WTC11 (cell line): ENCODE measurements around the gene SHC3. TPM values are rescaled to one million over a fixed set of nuclear protein-coding genes. Genes with fewer than 3 reads are reported as not detected.

Source experiments
- ATAC-seq: fragments of 200-7000 bp; cut with Tn5 transposase; 2 replicates; pipeline ENCODE4 v1.10.0; 2021; ENCODE audit warnings: mild to moderate bottlenecking, moderate library complexity
- CTCF ChIA-PET: fragments of 300-600 bp; sonication (Branson Sonifier 250); formaldehyde crosslinking; loops from one replicate; lab custom pipeline; 2021; ENCODE audit warnings: antibody characterized with exemption; lab: Charles Lee
- POLR2A ChIA-PET: fragments of 350-600 bp; sonication (Branson Sonifier 250); formaldehyde crosslinking; loops from one replicate; lab custom pipeline; 2021; ENCODE audit warnings: antibody characterized with exemption; lab: Charles Lee
- DNase-seq: peaks from one replicate; pipeline ENCODE4 v3.0.0; 2021; ENCODE audit warnings: low spot score
- H3K27ac Mint-ChIP-seq: 2 replicates; pipeline ENCODE4 v1.8.0; 2021; ENCODE audit warnings: mixed read lengths
- H3K27me3 Mint-ChIP-seq: 2 replicates; pipeline ENCODE4 v1.8.0; 2021; ENCODE audit warnings: low read depth, mild to moderate bottlenecking, moderate library complexity, mixed read lengths
- H3K36me3 Mint-ChIP-seq: 2 replicates; pipeline ENCODE4 v1.8.0; 2021; ENCODE audit warnings: mixed read lengths
- H3K4me1 Mint-ChIP-seq: 2 replicates; pipeline ENCODE4 v1.8.0; 2022; ENCODE audit warnings: mixed read lengths
- H3K4me3 Mint-ChIP-seq: 2 replicates; pipeline ENCODE4 v1.8.0; 2021; ENCODE audit warnings: mild to moderate bottlenecking, moderate library complexity, mixed read lengths
- H3K9me3 Mint-ChIP-seq: 2 replicates; pipeline ENCODE4 v1.8.0; 2021; ENCODE audit warnings: mixed read lengths
- ATF1 ChIP-seq: sonication (generic); formaldehyde crosslinking; IDR thresholded peaks from 2 replicates; pipeline ENCODE4 v1.8.1; 2023; ENCODE audit warnings: mild to moderate bottlenecking, moderate library complexity, missing genetic modification reagents
- ATF3 ChIP-seq: sonication (generic); formaldehyde crosslinking; conservative IDR thresholded peaks from 2 replicates; pipeline ENCODE4 v1.8.1; 2022; ENCODE audit warnings: mild to moderate bottlenecking, missing genetic modification reagents
- CTCF ChIP-seq: fragments of 200-600 bp; IDR thresholded peaks from 2 replicates; pipeline ENCODE4 v1.8.0; 2022; ENCODE audit warnings: antibody characterized with exemption
- E2F1 ChIP-seq: sonication (generic); formaldehyde crosslinking; IDR thresholded peaks from 2 replicates; pipeline ENCODE4 v1.8.0; 2022; ENCODE audit warnings: mild to moderate bottlenecking, missing genetic modification reagents
- EMX1 ChIP-seq: fragments of 250-450 bp; sonication (Bioruptor Pico); IDR thresholded peaks from 2 replicates; pipeline ENCODE4 v1.8.0; 2021; ENCODE audit warnings: mild to moderate bottlenecking
- FOXK1 ChIP-seq: sonication (generic); formaldehyde crosslinking; IDR thresholded peaks from 2 replicates; pipeline ENCODE4 v1.8.0; 2022; ENCODE audit warnings: mild to moderate bottlenecking, moderate library complexity, missing genetic modification reagents
- FOXP1 ChIP-seq: sonication (generic); formaldehyde crosslinking; IDR thresholded peaks from 2 replicates; pipeline ENCODE4 v1.8.0; 2022; ENCODE audit warnings: missing genetic modification reagents, mild to moderate bottlenecking, moderate library complexity, borderline replicate concordance
- GABPB1 ChIP-seq: sonication (generic); formaldehyde crosslinking; IDR thresholded peaks from 2 replicates; pipeline ENCODE4 v1.8.1; 2023; ENCODE audit warnings: mild to moderate bottlenecking, missing genetic modification reagents
- IRF2 ChIP-seq: sonication (generic); formaldehyde crosslinking; IDR thresholded peaks from 2 replicates; pipeline ENCODE4 v1.8.0; 2022; ENCODE audit warnings: low read depth, missing genetic modification reagents, borderline replicate concordance
- KAT7 ChIP-seq: sonication (generic); formaldehyde crosslinking; IDR thresholded peaks from 2 replicates; pipeline ENCODE4 v1.8.1; 2023; ENCODE audit warnings: missing genetic modification reagents, mild to moderate bottlenecking, borderline replicate concordance
- PRRX2 ChIP-seq: fragments of 250-450 bp; sonication (Bioruptor Pico); IDR thresholded peaks from 2 replicates; pipeline ENCODE4 v1.8.0; 2021; ENCODE audit warnings: mild to moderate bottlenecking
- SMAD3 ChIP-seq: sonication (generic); formaldehyde crosslinking; IDR thresholded peaks from 2 replicates; pipeline ENCODE4 v1.8.0; 2022; ENCODE audit warnings: missing genetic modification reagents, mild to moderate bottlenecking, borderline replicate concordance
- SMAD4 ChIP-seq: sonication (generic); formaldehyde crosslinking; IDR thresholded peaks from 2 replicates; pipeline ENCODE4 v1.8.0; 2022; ENCODE audit warnings: mild to moderate bottlenecking, missing genetic modification reagents
- STAT6 ChIP-seq: sonication (generic); formaldehyde crosslinking; conservative IDR thresholded peaks from 2 replicates; pipeline ENCODE4 v1.8.1; 2023; ENCODE audit warnings: mild to moderate bottlenecking, low read depth, missing genetic modification reagents, moderate library complexity
- TCF7 ChIP-seq: sonication (generic); formaldehyde crosslinking; IDR thresholded peaks from 2 replicates; pipeline ENCODE4 v1.8.0; 2022; ENCODE audit warnings: mild to moderate bottlenecking, low read depth, missing genetic modification reagents, moderate library complexity
- TP53 ChIP-seq: sonication (generic); formaldehyde crosslinking; IDR thresholded peaks from 2 replicates; pipeline ENCODE4 v1.8.1; 2023; ENCODE audit warnings: mild to moderate bottlenecking, missing genetic modification reagents
- USF2 ChIP-seq: sonication (generic); formaldehyde crosslinking; IDR thresholded peaks from 2 replicates; pipeline ENCODE4 v1.8.1; 2023; ENCODE audit warnings: mild to moderate bottlenecking, missing genetic modification reagents, moderate library complexity
- ZBTB43 ChIP-seq: sonication (generic); formaldehyde crosslinking; IDR thresholded peaks from 2 replicates; pipeline ENCODE4 v1.8.1; 2023; ENCODE audit warnings: mild to moderate bottlenecking, missing genetic modification reagents
- ZMAT4 ChIP-seq: fragments of 250-450 bp; sonication (Bioruptor Pico); IDR thresholded peaks from 2 replicates; pipeline ENCODE4 v1.9.0; 2021; ENCODE audit warnings: mild to moderate bottlenecking
- ZNF232 ChIP-seq: sonication (generic); formaldehyde crosslinking; IDR thresholded peaks from 2 replicates; pipeline ENCODE4 v1.8.0; 2022; ENCODE audit warnings: mild to moderate bottlenecking, missing genetic modification reagents
- ZNF281 ChIP-seq: sonication (generic); formaldehyde crosslinking; IDR thresholded peaks from 2 replicates; pipeline ENCODE4 v1.8.0; 2023; ENCODE audit warnings: mild to moderate bottlenecking, missing genetic modification reagents
- ZNF425 ChIP-seq: fragments of 250-450 bp; sonication (Bioruptor Pico); conservative IDR thresholded peaks from 2 replicates; pipeline ENCODE4 v1.9.0; 2021; ENCODE audit warnings: mild to moderate bottlenecking
- ZNF671 ChIP-seq: fragments of 250-450 bp; sonication (Bioruptor Pico); IDR thresholded peaks from 2 replicates; pipeline ENCODE4 v1.8.0; 2021; ENCODE audit warnings: mild to moderate bottlenecking
- total RNA-seq: library from RNA; stranded (reverse); gene quantifications from 3 replicates; pipeline ENCODE4 v1.2.3, GENCODE V29; 2021

The SHC3 gene
- total RNA-seq, 1 experiment from 2014 or later, result 4.9 TPM

- CTCF ChIA-PET, result interaction anchor here (1.6 kb wide), 1 partner anchor 17 kb away, joined by 5 read pairs; no protein-coding TSS in a partner anchor
- ATAC-seq (no peak), DNase-seq (no peak)
- no peak for TF ChIP-seq ATF3 (CRISPR knock-in tag)
- no peak for TF ChIP-seq ZNF671
- TF ChIP-seq GABPB1 (CRISPR knock-in tag), result no peak
- TF ChIP-seq ZNF281 (CRISPR knock-in tag), result no peak
- no peak for TF ChIP-seq FOXK1 (CRISPR knock-in tag)
- TF ChIP-seq PRRX2 (CRISPR knock-in tag), result no peak
- TF ChIP-seq TP53 (CRISPR knock-in tag), result no peak
- no peak for TF ChIP-seq CTCF
- no peak for TF ChIP-seq SMAD3 (CRISPR knock-in tag)
- no peak for TF ChIP-seq ZNF232 (CRISPR knock-in tag)
- no peak for TF ChIP-seq ZNF425 (CRISPR knock-in tag)
- no peak for TF ChIP-seq STAT6 (CRISPR knock-in tag)
- TF ChIP-seq EMX1 (CRISPR knock-in tag), result no peak
- no peak for TF ChIP-seq KAT7 (CRISPR knock-in tag)
- no peak for TF ChIP-seq USF2 (CRISPR knock-in tag)
- POLR2A ChIA-PET, result no interaction called here
- Mint-ChIP-seq H3K36me3 (0 out of 2 replicates have a peak, but pooled peaks cover 2% of the 10 kb centered on the region), H3K27me3 (peaks cover 8% of the 10 kb centered on the region), H3K27ac (no peak overlapping the region), H3K9me3 (peaks cover 14% of the 10 kb centered on the region), H3K4me3 (no peak overlapping the region), H3K4me1 (peaks cover 27% of the 10 kb centered on the region)
Observed at GRCh38 chr9:88986776-88987175, 191.8 kb downstream of the SHC3 start.

- H3K4me3 Mint-ChIP-seq, result no peak overlapping the region
- DNase-seq, result no peak
- peaks cover 36% of the 10 kb centered on the region for H3K4me1 Mint-ChIP-seq
- ChIA-PET POLR2A (no interaction called here), CTCF (no interaction called here)
- peaks cover 20% of the 10 kb centered on the region for H3K9me3 Mint-ChIP-seq
- no peak for ATAC-seq
- H3K27ac Mint-ChIP-seq, result no peak overlapping the region
- peaks cover 10% of the 10 kb centered on the region for H3K36me3 Mint-ChIP-seq
- peaks cover 7% of the 10 kb centered on the region for H3K27me3 Mint-ChIP-seq
- no peak for TF ChIP-seq ZMAT4
- TF ChIP-seq TCF7 (CRISPR knock-in tag), result no peak
- TF ChIP-seq FOXP1 (CRISPR knock-in tag), result no peak
- TF ChIP-seq ZBTB43 (CRISPR knock-in tag), result no peak
- no peak for TF ChIP-seq IRF2 (CRISPR knock-in tag)
- TF ChIP-seq ATF1 (CRISPR knock-in tag), result no peak
- no peak for TF ChIP-seq E2F1 (CRISPR knock-in tag)
- no peak for TF ChIP-seq GABPB1 (CRISPR knock-in tag)
- no peak for TF ChIP-seq SMAD4 (CRISPR knock-in tag)
Observed at GRCh38 chr9:88985616-88986015, 193.0 kb downstream of the SHC3 start.
